BE2C (cell line): ENCODE data around the gene KCNK17.

ENCODE experiments used
- DNase-seq: peaks from one replicate; pipeline ENCODE4 v3.0.0-alpha.2; 2020
- H3K27me3 ChIP-seq: fragments of 250-450 bp; sonication (Bioruptor Pico); 2 replicates; pipeline ENCODE4 v1.5.1; 2020; ENCODE audit warnings: mild to moderate bottlenecking
- H3K36me3 ChIP-seq: fragments of 250-450 bp; sonication (Bioruptor Pico); 2 replicates; pipeline ENCODE4 v1.5.1; 2020; ENCODE audit warnings: mild to moderate bottlenecking
- H3K4me1 ChIP-seq: fragments of 250-450 bp; sonication (Bioruptor Pico); 2 replicates; pipeline ENCODE4 v1.5.1; 2020
- H3K4me3 ChIP-seq: 2 replicates; pipeline ENCODE4 v1.5.1; 2011; ENCODE audit warnings: low read depth, low read length
- H3K9me3 ChIP-seq: fragments of 250-450 bp; sonication (Bioruptor Pico); 2 replicates; pipeline ENCODE4 v1.5.1; 2020
- CTCF ChIP-seq: IDR thresholded peaks from 2 replicates; pipeline ENCODE4 v1.5.1; 2012; ENCODE audit warnings: mild to moderate bottlenecking, low read depth, low read length

KCNK17 gene

GRCh38 chr6:39310542-39310941 is 3.7 kb downstream of the KCNK17 start:
- Histone ChIP-seq H3K4me1 (no peaks in the 10 kb centered on the region), H3K27me3 (peaks cover 36% of the 10 kb centered on the region), H3K9me3 (no peaks in the 10 kb centered on the region), H3K36me3 (no peaks in the 10 kb centered on the region), H3K4me3 (no peak overlapping the region)
- peak; percentile 53 for DNase-seq
- no peak for TF ChIP-seq CTCF

- peak; percentile 79 for DNase-seq
- Histone ChIP-seq H3K4me3 (no peak overlapping the region), H3K9me3 (no peaks in the 10 kb centered on the region), H3K4me1 (no peaks in the 10 kb centered on the region), H3K36me3 (no peaks in the 10 kb centered on the region), H3K27me3 (peaks cover 32% of the 10 kb centered on the region)
- TF ChIP-seq CTCF: peak; percentile 92
Observed at GRCh38 chr6:39309942-39310531, 4.2 kb downstream of the KCNK17 start.

- peaks cover 7% of the 10 kb centered on the region for H3K27me3 ChIP-seq
- H3K4me3 ChIP-seq: no peak overlapping the region
- no peak for DNase-seq
- no peaks in the 10 kb centered on the region for H3K36me3 ChIP-seq
- TF ChIP-seq CTCF: no peak
- H3K4me1 ChIP-seq: no peaks in the 10 kb centered on the region
- H3K9me3 ChIP-seq: no peaks in the 10 kb centered on the region
Observed at GRCh38 chr6:39307462-39307861, 6.8 kb downstream of the KCNK17 start.

- Histone ChIP-seq H3K4me1 (no peaks in the 10 kb centered on the region), H3K27me3 (no peaks in the 10 kb centered on the region), H3K36me3 (no peaks in the 10 kb centered on the region), H3K9me3 (no peaks in the 10 kb centered on the region), H3K4me3 (no peak overlapping the region)
- DNase-seq: no peak
- no peak for TF ChIP-seq CTCF
Observed at GRCh38 chr6:39304951-39305350, 9.3 kb downstream of the KCNK17 start.

GRCh38 chr6:39303425-39304153 is 10.6 kb downstream of the KCNK17 start:
- TF ChIP-seq CTCF: no peak
- DNase-seq: no peak
- Histone ChIP-seq H3K36me3 (no peaks in the 10 kb centered on the region), H3K9me3 (no peaks in the 10 kb centered on the region), H3K4me1 (no peaks in the 10 kb centered on the region), H3K27me3 (peaks cover 8% of the 10 kb centered on the region), H3K4me3 (no peak overlapping the region)

GRCh38 chr6:39302669-39303424 is 11.4 kb downstream of the KCNK17 start:
- Histone ChIP-seq H3K27me3 (peaks cover 12% of the 10 kb centered on the region), H3K36me3 (no peaks in the 10 kb centered on the region), H3K9me3 (no peaks in the 10 kb centered on the region), H3K4me3 (no peak overlapping the region), H3K4me1 (no peaks in the 10 kb centered on the region)
- TF ChIP-seq CTCF: peak; percentile 91
- peak; percentile 87 for DNase-seq
